Measurements from ENCODE around the gene NCAM2.

NCAM2 gene

GRCh38 chr21:20997636-20998455 is at the start of gene NCAM2:
Gene NCAM2 (plus strand): TSS chr21:20998409.
- no peak for TF ChIP-seq CTCF (conservative IDR thresholded peaks at IDR 0.05)
- H3K27ac ChIP-seq = peak within 1 kb of the TSS; percentile 42

- no peak for TF ChIP-seq CTCF (conservative IDR thresholded peaks at IDR 0.05)
- H3K27ac ChIP-seq = no peak overlapping the region
Measured at GRCh38 chr21:20949884-20950283, 48.3 kb upstream of the NCAM2 start.

- H3K27ac ChIP-seq = no peak overlapping the region
- TF ChIP-seq CTCF (conservative IDR thresholded peaks at IDR 0.05) = no peak
Measured at GRCh38 chr21:20965816-20966215, 32.4 kb upstream of the NCAM2 start.

GRCh38 chr21:20968391-20968790 is 29.8 kb upstream of the NCAM2 start:
- no peak for TF ChIP-seq CTCF (conservative IDR thresholded peaks at IDR 0.05)
- H3K27ac ChIP-seq = no peak overlapping the region

GRCh38 chr21:20970691-20971090 is 27.5 kb upstream of the NCAM2 start:
- H3K27ac ChIP-seq = no peak overlapping the region
- TF ChIP-seq CTCF (conservative IDR thresholded peaks at IDR 0.05) = no peak

GRCh38 chr21:20971296-20971921 is 26.8 kb upstream of the NCAM2 start:
- TF ChIP-seq CTCF (conservative IDR thresholded peaks at IDR 0.05) = peak; percentile 93
- H3K27ac ChIP-seq = no peak overlapping the region

GRCh38 chr21:20994790-20995189 is 3.4 kb upstream of the NCAM2 start:
- TF ChIP-seq CTCF (conservative IDR thresholded peaks at IDR 0.05) = no peak
- H3K27ac ChIP-seq = no peak overlapping the region
